HFFc6 (cell line): ENCODE data around the gene ALB. TPM values are rescaled to one million over a fixed set of nuclear protein-coding genes. Genes with fewer than 3 reads are reported as not detected.

Experiments
- DNase-seq: peaks from one replicate; pipeline ENCODE4 v3.0.0-alpha.2; 2018
- H3K27ac Mint-ChIP-seq: 2 replicates; pipeline ENCODE4 v1.8.0; 2020; ENCODE audit warnings: mild to moderate bottlenecking, mixed read lengths
- H3K27me3 Mint-ChIP-seq: 2 replicates; pipeline ENCODE4 v1.8.0; 2021; ENCODE audit warnings: mild to moderate bottlenecking, moderate library complexity, mixed read lengths; ENCODE audit not compliant: insufficient read depth
- H3K36me3 Mint-ChIP-seq: 2 replicates; pipeline ENCODE4 v1.8.0; 2021; ENCODE audit warnings: low read depth, mixed read lengths
- H3K4me1 Mint-ChIP-seq: 2 replicates; pipeline ENCODE4 v1.8.0; 2020; ENCODE audit warnings: low read depth, mixed read lengths
- H3K4me3 Mint-ChIP-seq: 2 replicates; pipeline ENCODE4 v1.8.0; 2020; ENCODE audit warnings: mild to moderate bottlenecking, moderate library complexity, mixed read lengths
- H3K9me3 Mint-ChIP-seq: 2 replicates; pipeline ENCODE4 v1.8.0; 2020; ENCODE audit warnings: mild to moderate bottlenecking, mixed read lengths
- CTCF ChIP-seq: fragments of 200-600 bp; sonication (generic); IDR thresholded peaks from 2 replicates; pipeline ENCODE4 v1.5.0; 2021; ENCODE audit warnings: antibody characterized with exemption, mild to moderate bottlenecking
- total RNA-seq, 6 experiments: library from RNA; stranded (reverse); fragmentation: NEBNext Ultra II Directional; extraction: Animal tissue kit (Norgen Biotek cat#: 25700); gene quantifications; 2 replicates in 1 of 6; 3 replicates in 5 of 6; pipeline ENCODE4 v1.2.3, GENCODE V29; 2021

ALB gene
- total RNA-seq, 6 experiments from 2014 or later: not detected

DNA sequence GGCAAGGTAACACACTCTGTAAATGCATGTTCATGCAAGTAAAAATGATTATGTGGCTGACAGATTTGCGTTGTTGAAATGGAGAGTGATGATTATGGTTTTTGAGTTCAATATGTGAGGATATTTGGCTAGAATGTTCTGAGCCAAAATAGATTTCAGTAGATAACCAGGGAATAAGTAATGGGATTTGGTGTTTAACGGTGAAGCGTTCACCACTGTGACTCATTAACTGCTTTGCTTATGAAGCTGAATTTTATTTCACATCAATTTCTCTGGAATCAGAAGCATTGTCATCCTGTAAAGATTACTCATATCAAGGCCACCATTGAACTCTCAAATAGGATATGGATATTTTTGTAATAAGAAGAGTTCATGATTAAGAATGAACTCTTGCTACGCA, 43.6 kb downstream of the ALB start:
- H3K27me3 Mint-ChIP-seq: no peaks in the 10 kb centered on the region
- no peak for TF ChIP-seq CTCF
- no peaks in the 10 kb centered on the region for H3K9me3 Mint-ChIP-seq
- H3K4me3 Mint-ChIP-seq: peak overlapping the region; percentile 48
- peak overlapping the region; percentile 67 for H3K27ac Mint-ChIP-seq
- peak; percentile 59 for DNase-seq
- peaks cover 63% of the 10 kb centered on the region for H3K4me1 Mint-ChIP-seq
- no peaks in the 10 kb centered on the region for H3K36me3 Mint-ChIP-seq

DNA sequence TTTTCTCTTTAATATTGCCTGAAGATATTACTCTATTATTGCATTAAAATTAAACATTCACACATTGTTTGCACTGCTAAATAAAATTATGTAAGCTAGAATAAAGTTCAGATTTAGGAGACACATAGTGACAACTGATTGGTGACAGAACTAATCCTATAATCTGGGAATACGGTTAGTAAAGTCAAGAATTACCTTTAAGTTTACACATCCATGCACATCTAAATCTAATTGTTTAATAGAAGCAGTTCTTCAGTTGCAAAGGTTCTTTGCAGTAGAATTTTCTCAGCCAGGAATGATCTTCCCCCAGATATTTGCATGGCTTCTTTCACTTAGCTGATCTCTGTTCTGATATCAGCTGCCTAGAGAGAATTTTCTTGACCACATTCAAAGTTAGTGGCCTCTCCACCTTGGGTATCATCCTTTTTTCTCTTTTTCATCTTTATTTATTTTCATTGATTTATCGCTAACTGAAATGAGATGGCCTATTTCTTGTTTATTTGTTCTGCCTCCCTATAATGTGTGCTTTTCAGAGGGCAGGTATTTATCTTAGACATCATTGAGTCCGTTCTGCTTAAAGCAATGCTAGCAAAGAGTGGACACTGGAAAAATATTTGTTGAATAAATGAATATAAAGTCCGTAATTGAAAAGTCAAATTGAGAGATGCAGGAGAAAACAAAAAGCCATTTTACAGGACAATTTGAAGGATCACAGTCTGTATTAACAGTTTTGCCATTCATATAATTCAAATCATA, 44.5 kb downstream of the ALB start:
- Mint-ChIP-seq H3K27me3 (no peaks in the 10 kb centered on the region), H3K36me3 (no peaks in the 10 kb centered on the region), H3K4me1 (peaks cover 70% of the 10 kb centered on the region), H3K9me3 (no peaks in the 10 kb centered on the region), H3K27ac (no peak overlapping the region), H3K4me3 (no peak overlapping the region)
- DNase-seq: no peak
- TF ChIP-seq CTCF: no peak

DNA sequence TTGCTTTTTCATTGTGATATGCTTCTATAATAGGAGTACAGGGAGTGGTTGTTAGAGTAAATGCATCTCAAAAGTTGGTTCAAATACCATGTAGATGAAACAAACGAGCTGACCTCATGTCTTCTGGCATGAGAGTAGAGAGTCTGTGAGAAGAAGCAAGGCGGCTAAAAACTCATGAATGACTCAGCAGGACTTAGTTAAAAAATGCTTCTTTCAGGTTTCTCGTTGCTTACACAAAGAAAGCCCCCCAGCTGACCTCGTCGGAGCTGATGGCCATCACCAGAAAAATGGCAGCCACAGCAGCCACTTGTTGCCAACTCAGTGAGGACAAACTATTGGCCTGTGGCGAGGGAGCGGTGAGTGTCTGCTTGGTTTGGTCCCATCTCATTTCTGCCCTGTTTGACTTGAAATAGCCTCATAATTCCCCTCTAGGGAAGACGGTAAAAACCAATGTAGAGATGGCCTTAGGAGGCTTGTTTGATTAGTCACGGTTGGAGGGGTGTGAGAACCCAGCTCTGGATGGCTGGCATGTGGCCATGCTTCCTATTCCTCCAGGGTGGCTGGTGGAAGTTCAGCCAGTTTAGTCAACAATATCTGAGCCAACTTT, 46.4 kb downstream of the ALB start:
- H3K36me3 Mint-ChIP-seq: no peaks in the 10 kb centered on the region
- peak overlapping the region; percentile 99 for H3K27ac Mint-ChIP-seq
- peaks cover 70% of the 10 kb centered on the region for H3K4me1 Mint-ChIP-seq
- H3K4me3 Mint-ChIP-seq: peak overlapping the region; percentile 80
- TF ChIP-seq CTCF: no peak
- peak; percentile 93 for DNase-seq
- H3K9me3 Mint-ChIP-seq: no peaks in the 10 kb centered on the region
- H3K27me3 Mint-ChIP-seq: no peaks in the 10 kb centered on the region

DNA sequence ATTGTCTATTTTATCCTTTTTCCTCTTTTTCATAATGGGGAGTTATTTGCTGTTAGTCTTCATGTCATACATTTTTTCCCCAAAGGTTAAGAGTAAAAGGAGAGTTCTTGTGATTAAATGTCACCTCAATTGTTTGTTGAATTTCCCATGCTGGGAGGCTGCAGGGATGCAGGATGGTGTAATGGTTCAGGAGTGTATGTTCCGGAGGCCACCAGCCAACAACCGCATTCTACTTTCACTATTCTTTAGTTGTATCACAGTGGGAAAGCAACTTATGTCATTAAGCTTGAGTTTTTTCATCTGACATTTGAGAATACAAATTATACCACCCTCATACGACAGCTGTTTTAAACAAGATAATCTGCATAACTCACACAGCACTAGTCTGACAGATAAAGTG, 47.3 kb downstream of the ALB start:
- Mint-ChIP-seq H3K4me3 (no peak overlapping the region), H3K9me3 (no peaks in the 10 kb centered on the region), H3K27ac (no peak overlapping the region), H3K36me3 (no peaks in the 10 kb centered on the region), H3K27me3 (no peaks in the 10 kb centered on the region), H3K4me1 (peaks cover 69% of the 10 kb centered on the region)
- no peak for TF ChIP-seq CTCF
- DNase-seq: no peak

GRCh38 chr4:73451981-73452747, 48.1 kb downstream of the ALB start:
- Mint-ChIP-seq H3K9me3 (no peaks in the 10 kb centered on the region), H3K4me3 (no peak overlapping the region), H3K27me3 (no peaks in the 10 kb centered on the region), H3K4me1 (peaks cover 61% of the 10 kb centered on the region), H3K36me3 (no peaks in the 10 kb centered on the region), H3K27ac (no peak overlapping the region)
- no peak for TF ChIP-seq CTCF
- DNase-seq: no peak
